Mucosa of stomach (tissue), 1 donor: Measurements from ENCODE around the gene PDCL3.

Experiments
- H3K27me3 ChIP-seq: one replicate; pipeline ENCODE4 v1.7.0; 2013; ENCODE audit warnings: mild to moderate bottlenecking, low read length; ENCODE audit not compliant: control insufficient read depth, insufficient read depth
- H3K36me3 ChIP-seq: one replicate; pipeline ENCODE4 v1.7.0; 2013; ENCODE audit warnings: low read length; ENCODE audit not compliant: control insufficient read depth, insufficient read depth
- H3K4me1 ChIP-seq: one replicate; pipeline ENCODE4 v1.7.0; 2013; ENCODE audit warnings: mild to moderate bottlenecking, low read length; ENCODE audit not compliant: control insufficient read depth, insufficient read depth
- H3K4me3 ChIP-seq: one replicate; pipeline ENCODE4 v1.7.0; 2013; ENCODE audit warnings: low read length
- H3K9ac ChIP-seq: one replicate; pipeline ENCODE4 v1.7.0; 2013; ENCODE audit warnings: mild to moderate bottlenecking, low read length, moderate library complexity
- H3K9me3 ChIP-seq: one replicate; pipeline ENCODE4 v1.7.0; 2013; ENCODE audit warnings: mild to moderate bottlenecking, low read length, moderate library complexity; ENCODE audit not compliant: control insufficient read depth
- donor health status: Pancreatic carcinoma.

PDCL3 gene

DNA sequence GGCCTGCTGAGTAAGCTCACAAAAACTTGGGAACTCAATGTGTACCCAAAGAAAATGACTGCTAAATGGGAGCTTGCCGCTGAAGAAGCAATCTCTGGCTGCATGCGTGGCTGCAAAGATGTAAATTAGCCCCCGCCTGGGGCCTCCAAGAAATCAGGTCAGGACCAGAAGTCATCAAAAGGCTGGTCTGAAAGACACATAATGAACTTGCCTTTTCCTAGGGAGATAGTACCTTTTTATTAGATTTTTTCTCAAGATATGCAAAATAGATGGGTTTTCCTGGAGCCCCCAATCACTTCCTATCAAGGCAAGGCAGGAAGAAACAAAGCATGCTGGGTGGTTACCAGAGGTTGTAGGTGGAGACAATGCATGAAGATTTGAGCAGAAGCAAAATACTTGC lies 38.9 kb downstream of the PDCL3 start:
- Histone ChIP-seq H3K4me1 (peaks cover 4% of the 10 kb centered on the region), H3K9ac (no peak overlapping the region), H3K9me3 (no peaks in the 10 kb centered on the region), H3K27me3 (no peaks in the 10 kb centered on the region), H3K36me3 (no peaks in the 10 kb centered on the region), H3K4me3 (no peak overlapping the region)

- Histone ChIP-seq H3K36me3 (no peaks in the 10 kb centered on the region), H3K9ac (no peak overlapping the region), H3K9me3 (no peaks in the 10 kb centered on the region), H3K4me3 (no peak overlapping the region), H3K4me1 (peaks cover 10% of the 10 kb centered on the region), H3K27me3 (no peaks in the 10 kb centered on the region)
These were observed 40.6 kb downstream of the PDCL3 start for GRCh38 chr2:100603414-100603813.

DNA sequence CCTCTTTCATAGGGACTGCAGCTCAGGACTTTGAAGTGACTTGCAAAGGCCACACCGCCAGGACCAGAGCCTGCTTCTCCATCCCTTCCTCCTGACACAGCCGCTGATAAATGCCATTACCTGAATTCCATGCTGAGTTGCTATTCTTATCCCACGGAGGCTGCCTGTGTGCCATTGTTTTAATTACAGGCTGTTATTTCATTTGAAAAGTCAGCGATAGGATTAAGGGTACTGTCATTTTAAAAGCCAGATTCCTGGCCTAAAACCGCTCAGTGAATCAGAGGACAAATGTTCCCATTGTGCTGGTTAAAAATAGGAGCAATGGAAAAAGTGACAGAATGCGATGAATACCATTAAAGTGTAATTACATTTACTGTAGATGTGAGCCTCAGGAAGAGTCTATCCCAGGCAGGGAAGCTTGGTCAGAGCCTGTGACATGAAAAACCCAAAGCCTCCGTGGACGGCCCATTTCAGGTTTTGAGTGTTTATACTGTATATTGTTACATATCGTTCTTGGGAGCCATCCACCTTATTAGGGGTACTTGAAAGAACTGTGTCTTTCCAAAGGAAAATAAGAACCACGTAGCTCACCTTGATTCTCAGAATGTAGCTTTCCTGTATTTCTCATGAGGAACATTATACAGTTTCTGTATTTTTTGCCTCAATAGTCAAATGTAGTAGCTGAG lies 41.3 kb downstream of the PDCL3 start:
- H3K27me3 ChIP-seq = no peaks in the 10 kb centered on the region
- H3K4me3 ChIP-seq = no peak overlapping the region
- no peak overlapping the region for H3K9ac ChIP-seq
- peaks cover 10% of the 10 kb centered on the region for H3K4me1 ChIP-seq
- no peaks in the 10 kb centered on the region for H3K36me3 ChIP-seq
- H3K9me3 ChIP-seq = no peaks in the 10 kb centered on the region

DNA sequence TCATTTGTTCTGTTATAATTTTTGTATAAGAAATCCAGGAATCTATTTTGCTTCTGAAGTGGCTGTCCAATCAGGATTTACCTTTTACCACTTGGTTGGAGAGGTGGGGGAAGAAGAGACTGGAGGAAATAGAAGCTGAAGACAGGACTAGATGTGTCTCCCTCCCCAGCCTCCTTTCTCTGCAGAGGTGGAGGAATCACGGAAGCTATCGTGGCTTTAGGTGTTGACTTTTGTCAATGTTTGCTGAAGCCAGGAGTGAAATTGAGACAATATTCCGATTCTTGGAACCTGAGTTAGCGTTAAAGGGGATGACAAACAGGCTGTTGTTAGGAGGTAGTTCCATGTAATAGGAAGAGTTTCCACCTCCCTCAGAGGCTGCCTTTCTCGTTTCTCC lies 43.5 kb downstream of the PDCL3 start:
- Histone ChIP-seq H3K27me3 (no peaks in the 10 kb centered on the region), H3K36me3 (no peaks in the 10 kb centered on the region), H3K9ac (no peak overlapping the region), H3K4me3 (no peak overlapping the region), H3K4me1 (peaks cover 10% of the 10 kb centered on the region), H3K9me3 (no peaks in the 10 kb centered on the region)

DNA sequence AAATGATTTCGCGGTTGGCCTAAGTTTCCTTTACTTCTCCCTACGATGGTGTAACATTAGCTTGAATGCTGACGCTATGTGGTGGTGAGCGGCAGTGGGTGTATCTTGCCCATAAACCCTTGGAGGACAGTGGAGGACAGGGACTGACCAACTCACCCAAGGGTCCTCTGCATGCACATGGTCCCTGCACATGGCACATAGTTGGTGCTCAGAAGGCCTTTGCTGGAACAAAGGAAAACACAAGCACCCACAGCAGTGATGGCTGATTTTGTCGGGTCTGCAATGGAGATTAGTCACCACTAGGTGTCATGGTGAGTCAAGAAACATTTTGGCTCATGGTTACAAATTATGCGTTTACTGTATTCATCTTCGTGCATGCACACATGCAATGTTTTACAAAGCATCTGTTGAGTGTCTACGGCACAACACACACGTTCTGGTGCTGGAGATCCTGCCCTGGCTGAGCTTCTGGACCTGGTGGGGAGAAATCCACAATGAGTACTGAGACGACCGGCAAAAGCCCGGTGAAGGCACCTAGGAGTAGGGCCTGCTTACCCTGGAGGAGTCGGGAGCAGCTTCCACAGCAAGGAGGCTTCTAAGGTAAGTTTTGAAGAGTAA lies 44.0 kb downstream of the PDCL3 start:
- Histone ChIP-seq H3K4me1 (peaks cover 10% of the 10 kb centered on the region), H3K9me3 (no peaks in the 10 kb centered on the region), H3K9ac (no peak overlapping the region), H3K4me3 (no peak overlapping the region), H3K36me3 (no peaks in the 10 kb centered on the region), H3K27me3 (no peaks in the 10 kb centered on the region)

DNA sequence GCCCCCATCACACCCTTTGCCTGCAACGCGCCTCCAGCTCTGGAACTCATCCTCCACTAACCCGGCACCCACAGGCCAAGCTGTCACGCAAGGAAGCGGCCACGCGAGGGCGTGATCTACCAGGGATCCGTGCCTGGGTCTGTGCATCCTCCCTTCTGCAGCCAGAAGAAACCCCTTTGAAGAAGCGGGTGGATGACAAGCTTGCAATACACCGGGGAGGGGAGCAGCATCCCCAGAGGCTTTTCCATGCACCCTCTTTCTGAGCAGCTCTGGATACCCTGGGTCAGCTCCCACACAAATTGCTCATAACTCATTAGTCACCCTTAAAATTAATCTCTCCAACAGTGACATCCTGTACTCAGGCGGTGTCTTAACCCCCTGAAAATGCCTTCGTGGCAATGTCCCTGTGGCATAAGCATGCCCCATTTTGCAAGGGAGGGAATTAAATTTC lies 47.6 kb downstream of the PDCL3 start:
- no peaks in the 10 kb centered on the region for H3K9me3 ChIP-seq
- no peaks in the 10 kb centered on the region for H3K27me3 ChIP-seq
- peaks cover 10% of the 10 kb centered on the region for H3K4me1 ChIP-seq
- H3K36me3 ChIP-seq = no peaks in the 10 kb centered on the region
- H3K9ac ChIP-seq = no peak overlapping the region
- no peak overlapping the region for H3K4me3 ChIP-seq

DNA sequence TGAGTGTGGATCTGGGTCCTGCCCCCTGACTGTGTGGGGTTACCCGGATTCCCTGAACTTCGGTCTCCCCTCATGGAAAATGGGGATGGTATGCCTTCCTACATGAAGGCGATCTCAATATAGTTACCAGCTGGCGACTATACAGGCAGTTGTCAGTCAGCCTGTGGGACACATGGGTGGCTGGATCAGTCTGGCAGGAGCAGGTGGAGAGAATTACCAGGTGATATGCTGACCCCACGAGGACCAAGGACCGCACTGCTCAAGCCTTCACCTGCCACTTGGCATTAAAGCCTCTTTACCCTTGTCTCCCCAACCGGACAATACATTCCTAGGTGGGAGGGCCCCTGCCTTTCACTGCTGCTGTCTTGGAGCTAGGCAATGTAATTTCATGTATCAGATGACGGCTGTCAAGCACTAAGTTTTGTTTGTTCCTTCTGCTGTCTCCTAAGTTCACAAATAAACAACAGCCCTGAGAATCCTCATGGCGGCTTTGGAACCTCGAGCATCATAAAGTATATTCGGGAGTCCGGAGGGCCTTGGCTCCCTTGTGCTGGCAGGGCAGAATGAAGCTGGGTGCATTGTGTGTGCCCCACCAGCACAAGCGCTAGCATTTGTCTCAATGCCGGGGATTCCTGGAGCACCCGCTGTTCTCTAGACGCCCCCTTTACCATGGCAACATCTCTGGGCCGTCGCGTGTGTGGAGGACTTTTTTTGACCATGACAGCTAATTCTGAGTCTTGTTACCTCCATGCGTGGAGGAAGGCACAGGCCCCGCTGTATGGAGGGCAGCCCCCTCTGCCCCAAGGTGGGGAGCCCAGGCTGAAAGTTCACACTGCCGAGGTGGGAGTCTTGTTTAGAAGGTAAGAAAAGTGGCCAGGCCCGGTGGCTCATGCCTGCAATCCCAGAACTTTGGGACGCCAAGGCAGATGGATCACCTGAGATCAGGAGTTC lies 48.6 kb downstream of the PDCL3 start:
- Histone ChIP-seq H3K9me3 (no peaks in the 10 kb centered on the region), H3K4me1 (peaks cover 8% of the 10 kb centered on the region), H3K4me3 (no peak overlapping the region), H3K27me3 (no peaks in the 10 kb centered on the region), H3K9ac (no peak overlapping the region), H3K36me3 (no peaks in the 10 kb centered on the region)

- Histone ChIP-seq H3K9me3 (no peaks in the 10 kb centered on the region), H3K9ac (no peak overlapping the region), H3K4me1 (no peaks in the 10 kb centered on the region), H3K4me3 (no peak overlapping the region), H3K27me3 (no peaks in the 10 kb centered on the region), H3K36me3 (no peaks in the 10 kb centered on the region)
These were observed 49.7 kb downstream of the PDCL3 start for GRCh38 chr2:100612388-100613000.

DNA sequence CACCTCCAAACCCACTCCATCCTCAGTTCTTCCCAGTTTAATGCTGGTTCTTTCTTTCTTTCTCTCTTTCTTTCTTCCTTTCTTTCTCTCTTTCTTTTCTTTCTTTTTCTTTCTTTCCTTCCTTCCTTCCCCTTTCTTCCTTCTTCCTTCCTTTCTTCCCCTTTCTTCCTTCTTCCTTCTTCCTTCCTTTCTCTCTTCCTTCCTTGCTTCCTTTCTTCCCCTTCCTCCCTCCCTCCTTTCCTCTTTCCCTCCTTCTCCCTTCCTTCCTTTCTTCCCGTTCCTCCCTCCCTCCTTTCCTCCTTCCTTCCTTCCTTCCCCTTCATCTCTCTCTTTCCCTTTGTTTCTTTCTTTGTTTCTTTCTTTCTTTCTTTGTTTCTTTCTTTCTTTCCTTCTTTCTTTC lies 50.9 kb downstream of the PDCL3 start:
- no peaks in the 10 kb centered on the region for H3K4me1 ChIP-seq
- H3K4me3 ChIP-seq = no peak overlapping the region
- no peaks in the 10 kb centered on the region for H3K36me3 ChIP-seq
- no peak overlapping the region for H3K9ac ChIP-seq
- no peaks in the 10 kb centered on the region for H3K9me3 ChIP-seq
- no peaks in the 10 kb centered on the region for H3K27me3 ChIP-seq

- Histone ChIP-seq H3K4me3 (no peak overlapping the region), H3K27me3 (no peaks in the 10 kb centered on the region), H3K36me3 (no peaks in the 10 kb centered on the region), H3K4me1 (no peaks in the 10 kb centered on the region), H3K9ac (no peak overlapping the region), H3K9me3 (no peaks in the 10 kb centered on the region)
These were observed 51.7 kb downstream of the PDCL3 start for GRCh38 chr2:100614455-100615000.

- Histone ChIP-seq H3K36me3 (no peaks in the 10 kb centered on the region), H3K9ac (no peak overlapping the region), H3K9me3 (no peaks in the 10 kb centered on the region), H3K4me1 (no peaks in the 10 kb centered on the region), H3K4me3 (no peak overlapping the region), H3K27me3 (no peaks in the 10 kb centered on the region)
These were observed 52.7 kb downstream of the PDCL3 start for GRCh38 chr2:100615471-100615870.
